Peyer's patch (tissue), 4 donors: Measurements from ENCODE around the gene PHOSPHO1. TPM values are rescaled to one million over a fixed set of nuclear protein-coding genes. Genes with fewer than 3 reads are reported as not detected.
A peak's percentile ranks its signal among the peaks of the same experiment; 100 is the strongest.

Experiments used
- DNase-seq, 3 donors: peaks; one replicate each; pipeline ENCODE4 v3.0.0-alpha.2; 2017 to 2019
- H3K27ac ChIP-seq, 4 donors: fragments of 200-600 bp; sonication (generic); one replicate each; pipeline ENCODE4 v1.5.1; 2016 to 2019
- H3K27me3 ChIP-seq, 2 donors: fragments of 200-600 bp; sonication (generic); one replicate each; pipeline ENCODE4 v1.5.1; 2019
- H3K36me3 ChIP-seq, 3 donors: fragments of 200-600 bp; sonication (generic); one replicate each; pipeline ENCODE4 v1.5.1; 2016 to 2019
- H3K4me1 ChIP-seq, 4 donors: fragments of 200-600 bp; sonication (generic); one replicate each; pipeline ENCODE4 v1.5.1; 2016 to 2019
- H3K4me3 ChIP-seq, 4 donors: fragments of 200-600 bp; sonication (generic); 1 replicate in 3 of 4; 2 replicates in 1 of 4; pipeline ENCODE4 v1.5.1; 2016 to 2019; ENCODE audit warnings: mild to moderate bottlenecking in 1 of 4
- H3K9me3 ChIP-seq, 4 donors: fragments of 200-600 bp; sonication (generic); one replicate each; pipeline ENCODE4 v1.5.1; 2016 to 2019; ENCODE audit warnings: mild to moderate bottlenecking in 1 of 4
- CTCF ChIP-seq, 6 experiments: fragments of 450-650 bp in 4 of 6; fragments of 200-600 bp in 2 of 6; sonication (generic) in 1 of 6; IDR thresholded peaks; one replicate each; pipeline ENCODE4 v1.5.1; 2017 to 2019; ENCODE audit warnings: antibody characterized with exemption in 6 of 6, mild to moderate bottlenecking in 3 of 6, moderate library complexity in 1 of 6
- POLR2A ChIP-seq, 2 donors: fragments of 450-650 bp; IDR thresholded peaks; one replicate each; pipeline ENCODE4 v1.5.1; 2017; ENCODE audit warnings: antibody characterized with exemption in 2 of 2, mild to moderate bottlenecking in 2 of 2, moderate library complexity in 2 of 2
- total RNA-seq, 4 donors: library from RNA; depleted of rRNA; stranded (reverse); fragments of >200 nt; gene quantifications; one replicate each; pipeline ENCODE4 v1.1.0, GENCODE V29; 2016

The PHOSPHO1 gene
- total RNA-seq, 4 donors from 2014 or later: not detected

- Histone ChIP-seq H3K36me3 (no peaks in the 10 kb centered on the region), H3K4me1 (peaks cover 0 to 7% (median 3%) of the 10 kb centered on the region in 4 donors), H3K27me3 (no peaks in the 10 kb centered on the region), H3K9me3 (no peaks in the 10 kb centered on the region), H3K4me3 (peak overlapping the region; percentile 45 to 76 (median 56)), H3K27ac (peak overlapping the region in 2 of 4 donors; percentile 43 to 67)
- TF ChIP-seq CTCF (IDR thresholded peaks at IDR 0.05): no peak
- no peak for TF ChIP-seq POLR2A (IDR thresholded peaks at IDR 0.05)
- DNase-seq: no peak
Observed at GRCh38 chr17:49259663-49260010, 29.1 kb upstream of the PHOSPHO1 start.

- Histone ChIP-seq H3K36me3 (no peaks in the 10 kb centered on the region), H3K4me3 (no peak overlapping the region), H3K27me3 (no peaks in the 10 kb centered on the region), H3K27ac (no peak overlapping the region), H3K9me3 (no peaks in the 10 kb centered on the region), H3K4me1 (peaks cover 0 to 7% (median 3%) of the 10 kb centered on the region in 4 donors)
- TF ChIP-seq POLR2A (IDR thresholded peaks at IDR 0.05): no peak
- no peak for TF ChIP-seq CTCF (IDR thresholded peaks at IDR 0.05)
- DNase-seq: no peak
Observed at GRCh38 chr17:49258394-49258793, 27.8 kb upstream of the PHOSPHO1 start.

- DNase-seq: no peak
- TF ChIP-seq POLR2A (IDR thresholded peaks at IDR 0.05) (no peak), CTCF (IDR thresholded peaks at IDR 0.05) (no peak)
- Histone ChIP-seq H3K9me3 (no peaks in the 10 kb centered on the region), H3K4me1 (no peaks in the 10 kb centered on the region), H3K27me3 (no peaks in the 10 kb centered on the region), H3K4me3 (no peak overlapping the region), H3K36me3 (no peaks in the 10 kb centered on the region), H3K27ac (no peak overlapping the region)
Observed at GRCh38 chr17:49255125-49255524, 24.5 kb upstream of the PHOSPHO1 start.

GRCh38 chr17:49254066-49254465 is 23.5 kb upstream of the PHOSPHO1 start:
- DNase-seq: no peak
- no peak overlapping the region for H3K4me3 ChIP-seq
- TF ChIP-seq CTCF (IDR thresholded peaks at IDR 0.05): no peak
- no peak for TF ChIP-seq POLR2A (IDR thresholded peaks at IDR 0.05)
- H3K4me1 ChIP-seq: no peaks in the 10 kb centered on the region
- no peaks in the 10 kb centered on the region for H3K27me3 ChIP-seq
- H3K36me3 ChIP-seq: no peaks in the 10 kb centered on the region
- no peaks in the 10 kb centered on the region for H3K9me3 ChIP-seq
- H3K27ac ChIP-seq: no peak overlapping the region

- TF ChIP-seq CTCF (IDR thresholded peaks at IDR 0.05) (peak in 2 of 6 experiments; percentile 13 to 17), POLR2A (IDR thresholded peaks at IDR 0.05) (no peak)
- Histone ChIP-seq H3K4me1 (no peaks in the 10 kb centered on the region), H3K27ac (no peak overlapping the region), H3K27me3 (no peaks in the 10 kb centered on the region), H3K9me3 (no peaks in the 10 kb centered on the region), H3K4me3 (no peak overlapping the region), H3K36me3 (no peaks in the 10 kb centered on the region)
- no peak for DNase-seq
Observed at GRCh38 chr17:49252148-49252695, 21.6 kb upstream of the PHOSPHO1 start.
